RWPE2 (cell line): ENCODE measurements around the gene UBE2E1.

Source experiments
- ATAC-seq: fragments of 200-7000 bp; cut with Tn5 transposase; 3 replicates; pipeline ENCODE4 v1.9.1; 2021; ENCODE audit warnings: low read depth
- DNase-seq: peaks from one replicate; pipeline ENCODE4 v3.0.0-alpha.2; 2020; ENCODE audit warnings: low spot score
- H3K27ac ChIP-seq: fragments of 450-650 bp; 2 replicates; pipeline ENCODE4 v1.5.1; 2017; ENCODE audit warnings: mild to moderate bottlenecking; ENCODE audit not compliant: poor library complexity, severe bottlenecking
- H3K27me3 ChIP-seq: fragments of 250-450 bp; sonication (Bioruptor Pico); 2 replicates; pipeline ENCODE4 v1.5.1; 2021; ENCODE audit warnings: mild to moderate bottlenecking, moderate library complexity; ENCODE audit not compliant: insufficient read depth, poor library complexity, severe bottlenecking
- H3K36me3 ChIP-seq: fragments of 250-450 bp; sonication (Bioruptor Pico); 2 replicates; pipeline ENCODE4 v1.5.1; 2020; ENCODE audit warnings: low read depth, mild to moderate bottlenecking, moderate library complexity
- H3K4me1 ChIP-seq: fragments of 250-450 bp; sonication (Bioruptor Pico); 2 replicates; pipeline ENCODE4 v1.5.1; 2021; ENCODE audit warnings: mild to moderate bottlenecking, moderate library complexity; ENCODE audit not compliant: insufficient read depth, poor library complexity, severe bottlenecking
- H3K4me3 ChIP-seq: fragments of 250-450 bp; sonication (Bioruptor Pico); 2 replicates; pipeline ENCODE4 v1.5.1; 2021; ENCODE audit warnings: mild to moderate bottlenecking, moderate library complexity; ENCODE audit not compliant: severe bottlenecking
- H3K9me3 ChIP-seq: fragments of 250-450 bp; sonication (Bioruptor Pico); 2 replicates; pipeline ENCODE4 v1.5.1; 2021; ENCODE audit warnings: mild to moderate bottlenecking, moderate library complexity; ENCODE audit not compliant: severe bottlenecking
- CTCF ChIP-seq: fragments of 450-650 bp; IDR thresholded peaks from one replicate; pipeline ENCODE4 v1.5.1; 2017; ENCODE audit warnings: mild to moderate bottlenecking, moderate library complexity; ENCODE audit not compliant: poor library complexity, severe bottlenecking

UBE2E1 gene

GRCh38 chr3:23928524-23928923 is 122.8 kb downstream of the UBE2E1 start:
- Histone ChIP-seq H3K27ac (no peak overlapping the region), H3K27me3 (no peaks in the 10 kb centered on the region), H3K36me3 (no peaks in the 10 kb centered on the region), H3K4me1 (peaks cover 6% of the 10 kb centered on the region), H3K9me3 (no peaks in the 10 kb centered on the region), H3K4me3 (no peak overlapping the region)
- TF ChIP-seq CTCF = no peak
- DNase-seq = no peak
- ATAC-seq = peak; percentile 60

GRCh38 chr3:23931597-23931996 is 125.8 kb downstream of the UBE2E1 start:
- Histone ChIP-seq H3K27me3 (no peaks in the 10 kb centered on the region), H3K4me1 (peaks cover 6% of the 10 kb centered on the region), H3K4me3 (no peak overlapping the region), H3K27ac (no peak overlapping the region), H3K36me3 (no peaks in the 10 kb centered on the region), H3K9me3 (no peaks in the 10 kb centered on the region)
- DNase-seq = no peak
- no peak for TF ChIP-seq CTCF
- ATAC-seq = no peak

GRCh38 chr3:23932571-23932970 is 126.8 kb downstream of the UBE2E1 start:
- Histone ChIP-seq H3K4me3 (no peak overlapping the region), H3K27me3 (no peaks in the 10 kb centered on the region), H3K4me1 (peaks cover 6% of the 10 kb centered on the region), H3K36me3 (no peaks in the 10 kb centered on the region), H3K27ac (no peak overlapping the region), H3K9me3 (no peaks in the 10 kb centered on the region)
- ATAC-seq (no peak), DNase-seq (no peak)
- TF ChIP-seq CTCF = no peak

GRCh38 chr3:23934253-23934652 is 128.5 kb downstream of the UBE2E1 start:
- no peak for TF ChIP-seq CTCF
- no peaks in the 10 kb centered on the region for H3K9me3 ChIP-seq
- no peaks in the 10 kb centered on the region for H3K27me3 ChIP-seq
- H3K27ac ChIP-seq = no peak overlapping the region
- ATAC-seq (no peak), DNase-seq (no peak)
- no peaks in the 10 kb centered on the region for H3K36me3 ChIP-seq
- H3K4me1 ChIP-seq = no peaks in the 10 kb centered on the region
- H3K4me3 ChIP-seq = no peak overlapping the region

- no peak for TF ChIP-seq CTCF
- no peaks in the 10 kb centered on the region for H3K27me3 ChIP-seq
- ATAC-seq = no peak
- no peak for DNase-seq
- no peaks in the 10 kb centered on the region for H3K4me1 ChIP-seq
- no peak overlapping the region for H3K4me3 ChIP-seq
- H3K36me3 ChIP-seq = no peaks in the 10 kb centered on the region
- H3K9me3 ChIP-seq = no peaks in the 10 kb centered on the region
- no peak overlapping the region for H3K27ac ChIP-seq
Observed at GRCh38 chr3:23937296-23937695, 131.5 kb downstream of the UBE2E1 start.
